Loucy (cell line): ENCODE results near the gene ADGRB3.

Experiments
- EZH2phosphoT487 ChIP-seq: fragments of 200-600 bp; IDR thresholded peaks from 2 replicates; pipeline ENCODE4 v1.6.1; 2018; ENCODE audit warnings: antibody characterized with exemption, mild to moderate bottlenecking, moderate library complexity, borderline replicate concordance
- TF ChIP-seq, protein P1 (sequence below): fragments of 200-600 bp; sonication (generic); conservative IDR thresholded peaks from 2 replicates; pipeline ENCODE4 v1.5.1; 2014; ENCODE audit warnings: mild to moderate bottlenecking, antibody characterized with exemption, low read length

DNA sequence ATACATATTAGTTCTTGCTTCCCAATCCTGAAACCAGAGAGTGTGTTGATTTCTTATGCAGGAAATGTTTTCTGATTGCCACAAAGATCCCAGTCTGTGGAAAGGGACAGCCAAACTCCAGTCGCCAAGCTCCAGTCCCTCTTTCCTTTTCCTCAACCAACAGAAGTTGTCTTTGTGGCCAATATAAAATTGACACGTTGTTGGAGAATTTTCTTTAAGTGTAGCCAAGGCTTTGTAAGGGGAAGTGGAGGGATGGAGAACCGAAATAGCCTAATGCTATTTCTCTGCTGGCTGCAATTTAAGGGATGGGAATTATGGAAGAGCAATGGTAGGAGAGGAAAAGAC, 5.4 kb downstream of the ADGRB3 start:
- TF ChIP-seq EZH2phosphoT487 = no peak
- TF ChIP-seq, protein P1, sequence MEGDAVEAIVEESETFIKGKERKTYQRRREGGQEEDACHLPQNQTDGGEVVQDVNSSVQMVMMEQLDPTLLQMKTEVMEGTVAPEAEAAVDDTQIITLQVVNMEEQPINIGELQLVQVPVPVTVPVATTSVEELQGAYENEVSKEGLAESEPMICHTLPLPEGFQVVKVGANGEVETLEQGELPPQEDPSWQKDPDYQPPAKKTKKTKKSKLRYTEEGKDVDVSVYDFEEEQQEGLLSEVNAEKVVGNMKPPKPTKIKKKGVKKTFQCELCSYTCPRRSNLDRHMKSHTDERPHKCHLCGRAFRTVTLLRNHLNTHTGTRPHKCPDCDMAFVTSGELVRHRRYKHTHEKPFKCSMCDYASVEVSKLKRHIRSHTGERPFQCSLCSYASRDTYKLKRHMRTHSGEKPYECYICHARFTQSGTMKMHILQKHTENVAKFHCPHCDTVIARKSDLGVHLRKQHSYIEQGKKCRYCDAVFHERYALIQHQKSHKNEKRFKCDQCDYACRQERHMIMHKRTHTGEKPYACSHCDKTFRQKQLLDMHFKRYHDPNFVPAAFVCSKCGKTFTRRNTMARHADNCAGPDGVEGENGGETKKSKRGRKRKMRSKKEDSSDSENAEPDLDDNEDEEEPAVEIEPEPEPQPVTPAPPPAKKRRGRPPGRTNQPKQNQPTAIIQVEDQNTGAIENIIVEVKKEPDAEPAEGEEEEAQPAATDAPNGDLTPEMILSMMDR = no peak
